GM19397 (cell line): ENCODE results near the gene RBMXL2.

ENCODE experiments used
- ATAC-seq: cut with Tn5 transposase; IDR thresholded peaks from one replicate; pipeline ENCODE4 v1.9.1; 2021; ENCODE audit warnings: mild to moderate bottlenecking, moderate library complexity; ENCODE audit not compliant: unreplicated experiment

The RBMXL2 gene

DNA sequence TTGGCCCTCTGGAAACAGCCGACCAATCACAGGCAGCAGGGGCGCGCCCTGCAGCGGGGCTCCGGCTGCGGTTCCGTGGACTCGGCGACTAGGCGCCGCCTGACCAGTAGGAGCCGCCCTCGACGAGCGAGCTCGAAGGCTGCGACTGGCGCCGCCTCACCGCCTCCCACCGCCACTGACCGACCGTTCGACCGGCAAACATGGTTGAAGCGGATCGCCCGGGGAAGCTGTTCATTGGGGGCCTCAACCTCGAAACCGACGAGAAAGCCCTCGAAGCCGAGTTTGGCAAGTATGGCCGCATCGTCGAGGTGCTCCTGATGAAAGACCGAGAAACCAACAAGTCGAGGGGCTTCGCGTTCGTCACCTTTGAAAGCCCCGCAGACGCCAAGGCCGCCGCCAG is at the start of gene RBMXL2:
Gene RBMXL2, plus strand, starts transcription at position 78 of the 400 bp plus-strand sequence. Its CDS starts 123 bp downstream, at position 201.
- no peak for ATAC-seq

- ATAC-seq = no peak
Observed at GRCh38 chr11:7046474-7047175, 42.2 kb upstream of the RBMXL2 start.

- no peak for ATAC-seq
Observed at GRCh38 chr11:7050191-7050590, 38.6 kb upstream of the RBMXL2 start.

GRCh38 chr11:7056828-7057513 is 31.8 kb upstream of the RBMXL2 start:
- ATAC-seq = no peak

DNA sequence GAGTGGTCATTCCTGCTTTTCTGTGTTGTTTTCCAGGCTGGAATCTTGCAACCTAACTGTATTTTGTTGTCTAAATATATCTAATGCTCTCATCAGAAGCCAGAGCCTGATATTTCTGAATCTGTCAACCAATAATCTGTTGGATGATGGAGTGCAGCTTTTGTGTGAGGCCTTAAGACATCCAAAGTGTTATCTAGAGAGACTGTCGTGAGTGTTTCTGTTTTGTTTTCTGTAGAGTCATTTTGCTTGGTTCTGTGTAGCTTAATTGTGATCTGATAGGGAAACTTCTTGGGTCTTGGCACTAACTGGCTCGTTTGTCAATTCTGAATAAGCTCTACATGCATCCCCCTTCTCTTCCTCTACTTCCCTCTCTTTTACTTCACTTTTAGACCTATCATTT is 31.2 kb upstream of the RBMXL2 start:
- ATAC-seq = no peak

- no peak for ATAC-seq
Observed at GRCh38 chr11:7060868-7061267, 27.9 kb upstream of the RBMXL2 start.

- no peak for ATAC-seq
Observed at GRCh38 chr11:7062534-7062933, 26.3 kb upstream of the RBMXL2 start.

DNA sequence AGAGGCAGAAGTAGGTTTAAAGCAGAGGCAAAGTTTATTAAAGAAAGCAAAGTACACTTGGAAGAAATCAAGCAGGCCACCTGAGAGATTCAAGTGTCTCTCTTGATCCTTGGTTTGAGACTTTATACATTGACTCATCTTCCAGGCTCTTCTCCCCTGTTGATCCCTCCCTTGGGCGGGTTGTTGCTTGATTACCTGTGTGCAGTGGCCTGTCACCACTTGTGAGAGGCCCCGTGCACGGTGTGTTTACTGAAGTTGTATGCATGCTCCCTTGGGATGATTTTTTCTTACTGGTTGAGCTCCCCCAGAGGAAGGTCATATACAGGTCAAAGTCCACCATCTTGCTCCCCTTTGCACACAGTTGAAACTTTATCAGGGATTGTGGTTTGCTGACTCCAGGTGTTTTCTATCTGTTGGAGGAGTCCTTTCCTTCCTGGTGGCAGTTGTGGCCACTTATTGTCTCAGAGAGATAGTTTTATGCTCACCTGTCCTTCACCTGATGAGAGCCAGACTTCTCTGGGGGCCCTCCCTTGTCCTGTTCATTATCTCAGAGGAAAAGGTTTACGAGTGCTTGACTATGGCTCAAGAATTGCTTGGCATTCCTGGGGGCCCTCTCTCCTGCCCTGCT is 16.3 kb upstream of the RBMXL2 start:
- ATAC-seq = no peak

- no peak for ATAC-seq
Observed at GRCh38 chr11:7077101-7077500, 11.7 kb upstream of the RBMXL2 start.

GRCh38 chr11:7079545-7080135 is 9.2 kb upstream of the RBMXL2 start:
- ATAC-seq = no peak

DNA sequence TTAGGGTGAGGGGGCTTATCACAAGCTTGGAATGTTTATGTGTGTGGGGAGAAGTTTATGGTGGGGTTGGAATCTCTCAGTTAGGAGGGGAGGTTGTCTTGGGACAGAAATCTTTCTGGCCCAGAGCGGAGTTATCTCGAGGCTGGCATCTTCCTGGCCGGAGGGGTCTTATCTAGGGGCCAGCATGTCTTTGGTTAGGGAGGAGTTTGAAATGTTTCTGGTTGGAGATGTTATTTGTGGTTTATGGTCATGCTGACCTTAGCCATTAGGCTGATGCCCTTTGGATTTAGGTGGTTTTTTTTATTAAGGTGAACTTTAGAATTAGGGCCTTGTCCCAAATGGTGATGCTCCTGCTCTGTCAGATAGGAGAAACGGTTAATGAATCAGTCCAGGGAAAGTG is 7.9 kb upstream of the RBMXL2 start:
- no peak for ATAC-seq

DNA sequence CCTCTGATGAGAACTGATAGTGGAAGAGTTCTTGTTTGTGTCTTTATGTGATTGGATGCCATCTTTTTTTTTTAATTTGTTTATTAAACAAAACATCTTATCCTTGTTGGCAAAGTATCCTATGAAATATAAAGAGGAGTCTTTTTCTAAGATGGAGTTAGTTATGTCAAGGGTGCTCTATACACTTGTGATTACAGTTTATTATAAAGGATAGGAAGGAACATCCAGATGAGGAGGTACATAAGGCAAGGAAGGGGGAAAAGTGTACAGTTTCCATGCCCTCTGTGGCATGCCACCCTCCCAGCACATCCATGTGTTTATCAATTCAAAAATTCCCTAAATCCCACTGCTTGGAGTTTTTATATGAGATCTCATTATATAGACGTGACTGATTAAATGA is 7.4 kb upstream of the RBMXL2 start:
- ATAC-seq = no peak

DNA sequence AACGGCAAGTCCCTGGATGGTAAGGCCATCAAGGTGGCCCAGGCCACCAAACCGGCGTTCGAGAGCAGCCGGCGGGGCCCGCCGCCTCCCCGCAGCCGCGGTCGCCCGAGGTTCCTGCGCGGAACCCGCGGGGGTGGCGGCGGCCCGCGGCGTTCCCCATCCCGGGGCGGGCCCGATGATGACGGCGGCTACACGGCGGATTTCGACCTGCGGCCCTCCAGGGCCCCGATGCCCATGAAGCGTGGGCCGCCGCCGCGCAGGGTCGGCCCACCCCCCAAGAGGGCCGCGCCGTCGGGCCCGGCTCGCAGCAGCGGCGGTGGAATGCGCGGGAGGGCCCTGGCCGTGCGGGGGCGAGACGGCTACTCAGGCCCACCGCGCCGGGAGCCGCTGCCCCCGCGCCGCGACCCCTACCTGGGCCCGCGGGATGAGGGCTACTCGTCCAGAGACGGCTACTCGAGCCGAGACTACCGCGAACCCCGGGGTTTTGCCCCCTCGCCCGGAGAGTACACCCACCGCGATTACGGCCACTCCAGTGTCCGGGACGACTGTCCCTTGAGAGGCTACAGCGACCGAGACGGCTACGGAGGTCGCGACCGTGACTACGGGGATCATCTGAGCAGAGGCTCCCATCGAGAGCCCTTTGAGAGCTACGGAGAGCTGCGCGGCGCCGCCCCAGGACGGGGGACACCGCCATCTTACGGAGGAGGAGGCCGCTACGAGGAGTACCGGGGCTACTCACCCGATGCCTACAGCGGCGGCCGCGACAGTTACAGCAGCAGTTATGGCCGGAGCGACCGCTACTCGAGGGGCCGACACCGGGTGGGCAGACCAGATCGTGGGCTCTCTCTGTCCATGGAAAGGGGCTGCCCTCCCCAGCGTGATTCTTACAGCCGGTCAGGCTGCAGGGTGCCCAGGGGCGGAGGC is 792 bp downstream of the RBMXL2 start:
- no peak for ATAC-seq

- peak; percentile 74 for ATAC-seq
Observed at GRCh38 chr11:7098235-7098832, 9.5 kb downstream of the RBMXL2 start.

DNA sequence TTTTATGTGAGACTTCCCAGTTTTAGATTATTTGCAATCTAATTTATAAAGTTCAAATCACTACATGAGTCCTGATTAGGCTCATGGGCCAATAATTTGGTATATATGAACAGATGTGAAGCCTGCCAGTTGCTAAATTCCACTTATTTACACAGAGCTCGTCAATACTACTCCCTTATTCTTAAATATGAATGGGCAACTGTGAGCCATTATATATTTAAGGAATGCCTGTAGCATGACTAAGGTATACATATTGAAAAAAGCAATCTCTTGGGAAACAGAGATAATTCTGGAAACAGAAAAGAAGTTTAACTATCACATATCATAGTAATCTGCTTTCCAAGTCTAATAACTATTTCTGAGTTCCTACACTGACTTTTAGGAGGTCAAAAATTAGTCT is 27.0 kb downstream of the RBMXL2 start:
- no peak for ATAC-seq

DNA sequence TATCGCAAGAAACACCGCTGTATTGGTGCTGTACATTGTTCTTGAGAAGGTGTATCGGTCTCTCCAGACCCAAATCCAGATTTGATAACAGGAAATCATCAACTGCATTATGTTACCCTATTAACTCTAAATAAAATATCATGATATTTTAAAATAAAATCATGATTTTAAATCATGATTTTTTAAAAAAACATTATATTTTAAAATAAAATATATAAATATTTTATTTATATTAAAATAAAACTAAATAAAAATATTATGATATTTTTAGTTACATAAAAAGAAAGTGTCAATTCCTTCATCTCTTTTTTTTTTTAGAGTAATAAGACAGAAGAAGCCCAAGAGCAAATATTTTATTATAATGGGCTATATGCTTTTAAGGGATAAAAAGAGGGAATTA is 27.6 kb downstream of the RBMXL2 start:
- ATAC-seq = no peak

DNA sequence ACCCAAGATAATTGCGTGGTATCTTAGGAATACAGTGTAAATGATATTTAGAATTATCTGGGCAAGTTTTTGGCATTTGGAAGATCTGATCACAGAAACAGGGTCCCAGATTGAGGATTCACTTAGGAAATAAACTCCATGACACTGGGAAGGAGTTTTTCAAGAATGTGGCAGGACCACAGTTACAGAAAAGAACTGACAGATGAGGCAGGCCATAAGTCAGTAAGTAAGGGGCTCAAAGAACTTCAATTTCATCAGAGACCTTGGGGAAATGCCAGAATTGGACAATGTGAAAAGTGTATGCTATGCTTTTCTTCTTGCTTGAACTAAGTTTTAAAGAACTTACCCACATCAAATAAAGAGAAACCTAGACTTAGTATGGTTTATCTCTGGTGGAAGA is 49.3 kb downstream of the RBMXL2 start:
- ATAC-seq = no peak
